ENCODE measurements around the gene PFDN4.
"Not testable (repeated sequence)": the region's sequence is repeated elsewhere in the genome, so short reads cannot be mapped to it uniquely, and the experiment has no call there.

PFDN4 gene

DNA sequence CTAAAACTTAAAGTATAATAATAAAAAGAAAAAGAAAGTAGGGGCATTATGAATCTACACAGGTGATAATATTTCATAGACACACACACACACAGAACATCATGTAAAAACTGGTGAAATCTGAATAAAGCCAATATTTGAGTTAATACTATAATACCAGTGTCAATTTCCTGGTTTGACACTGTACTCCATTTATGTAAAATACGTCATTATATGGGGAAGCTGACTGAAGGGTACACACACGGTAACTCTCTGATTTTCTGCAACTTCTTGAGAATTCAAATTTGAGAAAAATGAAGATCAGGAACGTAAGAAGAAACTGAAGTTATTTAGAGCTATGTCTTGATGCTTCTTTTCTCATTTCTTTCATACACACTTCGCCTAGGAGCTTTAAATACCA is 36.2 kb downstream of the PFDN4 start:
- Histone ChIP-seq H3K27me3 (replicated peaks; ENCODE audit: control insufficient read depth, insufficient read depth, low read length, poor library complexity, severe bottlenecking) (no peaks in the 10 kb centered on the region), H3K4me3 (ENCODE audit: insufficient read depth, low read depth, low read length, poor library complexity, severe bottlenecking) (no peak overlapping the region), H3K4me1 (ENCODE audit: control insufficient read depth, insufficient read depth, low read length, poor library complexity, severe bottlenecking) (no peaks in the 10 kb centered on the region), H3K27ac (ENCODE audit: insufficient read depth, low read length, poor library complexity, severe bottlenecking) (no peak overlapping the region), H3K36me3 (ENCODE audit: control insufficient read depth, insufficient read depth, low read length) (no peaks in the 10 kb centered on the region), H3K9me3 (ENCODE audit: control insufficient read depth, low read length) (no peaks in the 10 kb centered on the region)
- no peak for DNase-seq

GRCh38 chr20:54248705-54249104 is 40.8 kb downstream of the PFDN4 start:
- H3K9me3 ChIP-seq (ENCODE audit: control insufficient read depth, low read length); H3K27ac ChIP-seq (ENCODE audit: insufficient read depth, low read length, poor library complexity, severe bottlenecking); H3K4me1 ChIP-seq (ENCODE audit: control insufficient read depth, insufficient read depth, low read length, poor library complexity, severe bottlenecking); H3K27me3 ChIP-seq (replicated peaks; ENCODE audit: control insufficient read depth, insufficient read depth, low read length, poor library complexity, severe bottlenecking); DNase-seq; H3K4me3 ChIP-seq (ENCODE audit: insufficient read depth, low read depth, low read length, poor library complexity, severe bottlenecking); H3K36me3 ChIP-seq (ENCODE audit: control insufficient read depth, insufficient read depth, low read length): not testable (repeated sequence)

- H3K9me3 ChIP-seq (ENCODE audit: control insufficient read depth, low read length) = no peaks in the 10 kb centered on the region
- no peaks in the 10 kb centered on the region for H3K4me1 ChIP-seq (ENCODE audit: control insufficient read depth, insufficient read depth, low read length, poor library complexity, severe bottlenecking)
- no peak for DNase-seq
- no peak overlapping the region for H3K27ac ChIP-seq (ENCODE audit: insufficient read depth, low read length, poor library complexity, severe bottlenecking)
- H3K27me3 ChIP-seq (replicated peaks; ENCODE audit: control insufficient read depth, insufficient read depth, low read length, poor library complexity, severe bottlenecking) = no peaks in the 10 kb centered on the region
- H3K4me3 ChIP-seq (ENCODE audit: insufficient read depth, low read depth, low read length, poor library complexity, severe bottlenecking) = no peak overlapping the region
- H3K36me3 ChIP-seq (ENCODE audit: control insufficient read depth, insufficient read depth, low read length) = no peaks in the 10 kb centered on the region
Observed at GRCh38 chr20:54250691-54251090, 42.8 kb downstream of the PFDN4 start.

GRCh38 chr20:54251096-54251495 is 43.2 kb downstream of the PFDN4 start:
- H3K4me1 ChIP-seq (ENCODE audit: control insufficient read depth, insufficient read depth, low read length, poor library complexity, severe bottlenecking) = no peaks in the 10 kb centered on the region
- no peaks in the 10 kb centered on the region for H3K36me3 ChIP-seq (ENCODE audit: control insufficient read depth, insufficient read depth, low read length)
- H3K9me3 ChIP-seq (ENCODE audit: control insufficient read depth, low read length) = no peaks in the 10 kb centered on the region
- H3K4me3 ChIP-seq (ENCODE audit: insufficient read depth, low read depth, low read length, poor library complexity, severe bottlenecking) = no peak overlapping the region
- no peak overlapping the region for H3K27ac ChIP-seq (ENCODE audit: insufficient read depth, low read length, poor library complexity, severe bottlenecking)
- no peak for DNase-seq
- no peaks in the 10 kb centered on the region for H3K27me3 ChIP-seq (replicated peaks; ENCODE audit: control insufficient read depth, insufficient read depth, low read length, poor library complexity, severe bottlenecking)

GRCh38 chr20:54254596-54254995 is 46.7 kb downstream of the PFDN4 start:
- H3K4me1 ChIP-seq (ENCODE audit: control insufficient read depth, insufficient read depth, low read length, poor library complexity, severe bottlenecking) = no peaks in the 10 kb centered on the region
- no peak overlapping the region for H3K27ac ChIP-seq (ENCODE audit: insufficient read depth, low read length, poor library complexity, severe bottlenecking)
- H3K9me3 ChIP-seq (ENCODE audit: control insufficient read depth, low read length) = no peaks in the 10 kb centered on the region
- H3K27me3 ChIP-seq (replicated peaks; ENCODE audit: control insufficient read depth, insufficient read depth, low read length, poor library complexity, severe bottlenecking) = no peaks in the 10 kb centered on the region
- H3K36me3 ChIP-seq (ENCODE audit: control insufficient read depth, insufficient read depth, low read length) = no peaks in the 10 kb centered on the region
- H3K4me3 ChIP-seq (ENCODE audit: insufficient read depth, low read depth, low read length, poor library complexity, severe bottlenecking) = no peak overlapping the region
- DNase-seq = no peak

GRCh38 chr20:54255157-54255556 is 47.3 kb downstream of the PFDN4 start:
- no peak overlapping the region for H3K4me3 ChIP-seq (ENCODE audit: insufficient read depth, low read depth, low read length, poor library complexity, severe bottlenecking)
- no peaks in the 10 kb centered on the region for H3K4me1 ChIP-seq (ENCODE audit: control insufficient read depth, insufficient read depth, low read length, poor library complexity, severe bottlenecking)
- DNase-seq = no peak
- no peaks in the 10 kb centered on the region for H3K36me3 ChIP-seq (ENCODE audit: control insufficient read depth, insufficient read depth, low read length)
- H3K9me3 ChIP-seq (ENCODE audit: control insufficient read depth, low read length) = no peaks in the 10 kb centered on the region
- H3K27me3 ChIP-seq (replicated peaks; ENCODE audit: control insufficient read depth, insufficient read depth, low read length, poor library complexity, severe bottlenecking) = no peaks in the 10 kb centered on the region
- no peak overlapping the region for H3K27ac ChIP-seq (ENCODE audit: insufficient read depth, low read length, poor library complexity, severe bottlenecking)

GRCh38 chr20:54256202-54256601 is 48.3 kb downstream of the PFDN4 start:
- H3K36me3 ChIP-seq (ENCODE audit: control insufficient read depth, insufficient read depth, low read length) = no peaks in the 10 kb centered on the region
- no peak overlapping the region for H3K4me3 ChIP-seq (ENCODE audit: insufficient read depth, low read depth, low read length, poor library complexity, severe bottlenecking)
- no peak overlapping the region for H3K27ac ChIP-seq (ENCODE audit: insufficient read depth, low read length, poor library complexity, severe bottlenecking)
- DNase-seq = no peak
- H3K9me3 ChIP-seq (ENCODE audit: control insufficient read depth, low read length) = no peaks in the 10 kb centered on the region
- no peaks in the 10 kb centered on the region for H3K27me3 ChIP-seq (replicated peaks; ENCODE audit: control insufficient read depth, insufficient read depth, low read length, poor library complexity, severe bottlenecking)
- H3K4me1 ChIP-seq (ENCODE audit: control insufficient read depth, insufficient read depth, low read length, poor library complexity, severe bottlenecking) = no peaks in the 10 kb centered on the region

DNA sequence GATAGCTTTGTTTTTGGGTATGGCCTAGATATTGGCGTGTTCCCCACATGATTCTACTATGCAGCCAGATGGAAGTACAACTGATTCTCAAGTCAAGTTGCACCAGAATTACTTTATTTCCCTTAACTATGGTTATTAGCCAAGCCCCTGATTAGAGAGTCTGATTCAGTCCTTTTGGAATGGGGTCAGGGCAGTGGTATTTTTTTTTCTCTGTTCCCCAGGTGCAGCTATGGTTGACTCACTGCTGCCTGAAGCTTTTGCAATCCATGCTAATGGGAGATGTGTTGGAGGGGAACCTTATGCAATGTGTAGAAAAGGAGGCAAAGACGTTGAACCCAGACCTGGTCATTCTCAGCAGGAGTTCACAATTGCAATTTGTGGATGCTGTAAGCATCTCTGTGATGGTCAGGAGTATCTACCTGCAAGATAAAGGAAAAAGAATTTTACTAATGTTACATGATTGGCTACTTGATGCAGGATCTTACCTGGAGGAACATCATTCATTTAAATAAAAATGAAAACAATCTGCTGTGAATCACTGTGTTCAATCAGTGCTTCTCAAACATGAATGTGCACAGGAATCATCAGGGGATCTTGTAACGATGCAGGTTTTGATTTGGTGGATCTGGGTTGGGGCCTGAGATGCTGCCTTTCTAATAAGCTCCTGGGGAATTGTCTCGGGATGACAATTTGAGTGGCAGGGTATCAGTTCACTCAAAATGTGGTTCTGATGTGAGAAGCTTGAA is 49.4 kb downstream of the PFDN4 start:
- H3K9me3 ChIP-seq (ENCODE audit: control insufficient read depth, low read length) = no peaks in the 10 kb centered on the region
- H3K4me1 ChIP-seq (ENCODE audit: control insufficient read depth, insufficient read depth, low read length, poor library complexity, severe bottlenecking) = no peaks in the 10 kb centered on the region
- H3K27ac ChIP-seq (ENCODE audit: insufficient read depth, low read length, poor library complexity, severe bottlenecking) = no peak overlapping the region
- H3K36me3 ChIP-seq (ENCODE audit: control insufficient read depth, insufficient read depth, low read length) = no peaks in the 10 kb centered on the region
- DNase-seq = no peak
- no peak overlapping the region for H3K4me3 ChIP-seq (ENCODE audit: insufficient read depth, low read depth, low read length, poor library complexity, severe bottlenecking)
- no peaks in the 10 kb centered on the region for H3K27me3 ChIP-seq (replicated peaks; ENCODE audit: control insufficient read depth, insufficient read depth, low read length, poor library complexity, severe bottlenecking)

GRCh38 chr20:54260116-54260515 is 52.2 kb downstream of the PFDN4 start:
- no peaks in the 10 kb centered on the region for H3K36me3 ChIP-seq (ENCODE audit: control insufficient read depth, insufficient read depth, low read length)
- H3K9me3 ChIP-seq (ENCODE audit: control insufficient read depth, low read length) = no peaks in the 10 kb centered on the region
- no peak for DNase-seq
- H3K4me1 ChIP-seq (ENCODE audit: control insufficient read depth, insufficient read depth, low read length, poor library complexity, severe bottlenecking) = no peaks in the 10 kb centered on the region
- no peak overlapping the region for H3K4me3 ChIP-seq (ENCODE audit: insufficient read depth, low read depth, low read length, poor library complexity, severe bottlenecking)
- no peak overlapping the region for H3K27ac ChIP-seq (ENCODE audit: insufficient read depth, low read length, poor library complexity, severe bottlenecking)
- no peaks in the 10 kb centered on the region for H3K27me3 ChIP-seq (replicated peaks; ENCODE audit: control insufficient read depth, insufficient read depth, low read length, poor library complexity, severe bottlenecking)

GRCh38 chr20:54262671-54263070 is 54.8 kb downstream of the PFDN4 start:
- H3K4me1 ChIP-seq (ENCODE audit: control insufficient read depth, insufficient read depth, low read length, poor library complexity, severe bottlenecking) = no peaks in the 10 kb centered on the region
- H3K36me3 ChIP-seq (ENCODE audit: control insufficient read depth, insufficient read depth, low read length) = no peaks in the 10 kb centered on the region
- H3K4me3 ChIP-seq (ENCODE audit: insufficient read depth, low read depth, low read length, poor library complexity, severe bottlenecking) = no peak overlapping the region
- DNase-seq = no peak
- H3K9me3 ChIP-seq (ENCODE audit: control insufficient read depth, low read length) = no peaks in the 10 kb centered on the region
- H3K27me3 ChIP-seq (replicated peaks; ENCODE audit: control insufficient read depth, insufficient read depth, low read length, poor library complexity, severe bottlenecking) = no peaks in the 10 kb centered on the region
- H3K27ac ChIP-seq (ENCODE audit: insufficient read depth, low read length, poor library complexity, severe bottlenecking) = no peak overlapping the region

All from effector memory CD4-positive, alpha-beta T cell (primary cell).